Fibroblast of gingiva (primary cell): ENCODE results near the gene HYAL3.
"Not testable (repeated sequence)": the region's sequence is repeated elsewhere in the genome, so short reads cannot be mapped to it uniquely, and the experiment has no call there.

Experiments
- DNase-seq: peaks from one replicate; pipeline ENCODE4 v3.0.0-alpha.2; 2011; ENCODE audit warnings: low read depth

The HYAL3 gene

GRCh38 chr3:50290161-50290641 is 9.0 kb downstream of the HYAL3 start:
- no peak for DNase-seq

GRCh38 chr3:50289130-50289529 is 10.1 kb downstream of the HYAL3 start:
- DNase-seq = no peak

- no peak for DNase-seq
These were observed 10.7 kb downstream of the HYAL3 start for GRCh38 chr3:50288387-50289007.

GRCh38 chr3:50287262-50287661 is 11.9 kb downstream of the HYAL3 start:
- no peak for DNase-seq

GRCh38 chr3:50286322-50287227 is 12.6 kb downstream of the HYAL3 start:
- DNase-seq = no peak

GRCh38 chr3:50284121-50284520 is 15.1 kb downstream of the HYAL3 start:
- not testable (repeated sequence) for DNase-seq

- no peak for DNase-seq
These were observed 19.8 kb downstream of the HYAL3 start for GRCh38 chr3:50279255-50280016.

- no peak for DNase-seq
These were observed 20.4 kb downstream of the HYAL3 start, which contains the start of gene LSMEM2 for GRCh38 chr3:50278880-50279224. TSS of gene LSMEM2 (plus strand) at chr3:50279087. CDS start at chr3:50279114, 27 bp downstream.

- DNase-seq = no peak
These were observed 20.9 kb downstream of the HYAL3 start for GRCh38 chr3:50278123-50278879.

GRCh38 chr3:50276762-50277101 is 22.5 kb downstream of the HYAL3 start:
- no peak for DNase-seq

- no peak for DNase-seq
These were observed 23.0 kb downstream of the HYAL3 start for GRCh38 chr3:50275996-50276761.

GRCh38 chr3:50275141-50275995 is 23.8 kb downstream of the HYAL3 start:
- no peak for DNase-seq

GRCh38 chr3:50274371-50275104 is 24.7 kb downstream of the HYAL3 start:
- DNase-seq = peak; percentile 22

- no peak for DNase-seq
These were observed 25.5 kb downstream of the HYAL3 start for GRCh38 chr3:50273689-50274065.

- peak; percentile 51 for DNase-seq
These were observed 26.1 kb downstream of the HYAL3 start for GRCh38 chr3:50272911-50273688.

GRCh38 chr3:50272538-50272910 is 26.7 kb downstream of the HYAL3 start:
- not testable (repeated sequence) for DNase-seq

GRCh38 chr3:50271314-50271936 is 27.8 kb downstream of the HYAL3 start:
- no peak for DNase-seq
